Cerebellar nuclear complex (tissue), 1 donor: ENCODE measurements around the gene CNNM2.
"Not testable (repeated sequence)": the region's sequence is repeated elsewhere in the genome, so short reads cannot be mapped to it uniquely, and the experiment has no call there.

Experiments used
- DNase-seq, 2 experiments: peaks; one replicate each; lab custom pipeline; 2025; lab: John Stamatoyannopoulos, UW

Gene CNNM2

GRCh38 chr10:102967123-102967522, 49.0 kb downstream of the CNNM2 start:
- DNase-seq: no peak

DNA sequence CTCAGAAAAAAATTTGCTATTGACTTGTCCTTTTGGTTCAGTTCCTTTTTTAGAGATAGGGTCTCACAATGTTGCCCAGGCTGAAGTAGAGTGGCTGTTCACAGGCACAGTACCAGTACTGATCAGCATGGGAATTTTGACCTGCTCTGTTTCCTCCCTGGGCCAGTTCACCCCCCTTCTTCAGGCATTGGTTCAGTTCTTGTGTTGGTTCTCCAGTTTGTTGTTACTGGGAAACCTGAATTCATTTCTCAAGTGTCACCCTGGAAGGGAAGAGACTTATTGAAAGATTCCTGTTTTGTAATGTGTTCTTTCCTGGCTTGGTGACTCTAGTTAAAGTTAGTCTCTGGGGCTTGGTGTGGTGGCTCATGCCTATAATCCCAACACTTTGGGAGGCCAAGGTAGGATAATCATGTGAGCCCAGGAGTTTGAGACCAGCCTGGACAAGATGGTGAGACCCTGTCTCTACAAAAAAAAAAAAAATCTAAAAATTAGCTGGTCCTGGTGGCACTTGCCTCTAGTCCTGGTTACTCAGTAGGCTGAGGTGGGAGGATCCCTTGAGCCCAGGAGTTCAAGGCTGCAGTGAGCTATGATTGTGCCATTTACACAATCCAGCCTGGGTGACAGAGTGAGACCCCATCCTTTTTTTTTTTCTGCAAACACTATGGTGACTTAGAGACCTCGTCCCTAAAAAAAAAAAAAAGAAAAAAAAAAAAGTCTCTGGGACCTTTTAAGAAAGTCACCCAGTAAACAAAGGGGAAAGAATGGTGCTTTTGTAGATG, 52.7 kb downstream of the CNNM2 start:
- no peak for DNase-seq

GRCh38 chr10:102975483-102976379, 57.6 kb downstream of the CNNM2 start:
- no peak for DNase-seq

- DNase-seq: not testable (repeated sequence)
Measured at GRCh38 chr10:102976380-102976726, 58.3 kb downstream of the CNNM2 start.

DNA sequence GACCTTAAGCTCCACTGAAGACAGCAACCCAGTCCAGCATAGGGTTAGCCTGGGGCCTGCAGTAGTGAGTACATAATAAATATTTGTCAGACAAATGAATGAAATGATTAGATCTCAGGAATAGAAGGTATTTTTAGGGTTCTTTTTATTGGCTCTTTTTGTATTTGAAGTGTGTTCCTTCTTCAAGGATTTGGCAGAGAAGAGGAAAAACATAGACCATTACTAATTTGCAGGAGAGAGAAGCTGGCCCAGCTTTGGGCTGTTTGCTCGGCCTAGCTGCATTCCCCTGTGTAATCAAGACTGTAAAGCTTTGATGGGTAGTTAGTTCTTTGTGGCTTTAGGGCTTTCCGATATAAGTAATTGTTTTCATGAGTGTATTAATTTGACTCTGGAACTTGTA, 64.2 kb downstream of the CNNM2 start:
- no peak for DNase-seq

DNA sequence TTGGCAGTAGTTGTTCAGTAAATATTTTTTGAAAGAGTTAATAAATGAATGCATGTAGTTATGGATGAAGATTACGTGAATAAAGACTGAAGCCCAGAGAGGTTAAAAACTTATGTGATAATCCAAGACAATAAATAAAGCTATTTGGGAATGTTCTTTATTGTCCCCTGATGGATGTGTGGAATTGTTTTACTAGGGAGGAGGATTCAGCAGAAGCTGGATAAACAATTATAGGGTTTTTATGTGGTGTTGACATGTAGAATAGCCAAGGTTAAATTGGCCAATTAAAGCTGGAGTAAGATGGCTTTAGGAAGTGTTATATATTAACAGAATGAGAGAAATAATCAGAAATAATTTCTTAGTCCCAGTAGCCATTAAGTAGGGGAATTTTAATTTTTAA, 66.0 kb downstream of the CNNM2 start:
- DNase-seq: no peak

- DNase-seq: no peak
Measured at GRCh38 chr10:102985811-102986210, 67.7 kb downstream of the CNNM2 start.

DNA sequence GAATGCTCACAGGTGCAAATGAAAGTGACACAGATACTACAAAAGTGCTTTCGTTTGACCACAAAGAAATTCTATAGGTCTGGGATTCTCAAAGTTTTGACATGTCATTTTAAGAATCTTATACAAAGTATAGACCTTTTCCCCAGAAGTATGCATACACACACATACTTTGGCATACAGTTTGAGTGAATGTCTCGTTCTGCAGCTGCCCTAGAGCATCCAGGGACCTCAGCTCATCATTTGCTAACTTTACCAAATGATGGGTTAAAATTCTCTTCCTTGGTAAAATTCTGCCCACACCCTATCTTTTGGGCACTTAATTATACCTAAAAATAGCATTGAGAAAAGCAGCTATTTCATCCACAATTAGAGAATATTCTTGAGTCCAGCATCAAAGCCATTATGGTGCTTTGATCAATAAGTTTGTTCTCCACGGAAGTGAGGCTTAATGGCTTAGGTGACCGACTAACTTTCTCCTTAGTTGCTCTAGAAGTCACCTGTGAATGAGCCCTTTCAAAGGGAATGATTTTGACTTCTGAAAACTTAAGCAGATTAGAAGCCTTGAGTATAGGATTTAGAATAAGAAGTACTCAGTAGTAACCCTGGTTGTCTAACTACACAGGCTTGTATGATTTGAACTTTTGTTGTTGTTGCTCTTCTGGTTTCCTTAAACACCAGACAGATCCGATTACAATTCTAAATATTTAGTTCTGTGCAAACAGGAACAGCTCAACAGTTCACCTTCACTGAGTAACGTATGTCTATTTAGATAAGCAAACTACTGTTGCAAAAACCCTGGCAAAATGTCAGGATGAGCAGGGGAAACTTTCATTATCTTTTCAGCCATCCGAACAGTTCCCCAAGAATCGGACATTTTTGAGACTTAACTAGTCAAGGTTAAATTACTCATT, 70.6 kb downstream of the CNNM2 start:
- no peak for DNase-seq

DNA sequence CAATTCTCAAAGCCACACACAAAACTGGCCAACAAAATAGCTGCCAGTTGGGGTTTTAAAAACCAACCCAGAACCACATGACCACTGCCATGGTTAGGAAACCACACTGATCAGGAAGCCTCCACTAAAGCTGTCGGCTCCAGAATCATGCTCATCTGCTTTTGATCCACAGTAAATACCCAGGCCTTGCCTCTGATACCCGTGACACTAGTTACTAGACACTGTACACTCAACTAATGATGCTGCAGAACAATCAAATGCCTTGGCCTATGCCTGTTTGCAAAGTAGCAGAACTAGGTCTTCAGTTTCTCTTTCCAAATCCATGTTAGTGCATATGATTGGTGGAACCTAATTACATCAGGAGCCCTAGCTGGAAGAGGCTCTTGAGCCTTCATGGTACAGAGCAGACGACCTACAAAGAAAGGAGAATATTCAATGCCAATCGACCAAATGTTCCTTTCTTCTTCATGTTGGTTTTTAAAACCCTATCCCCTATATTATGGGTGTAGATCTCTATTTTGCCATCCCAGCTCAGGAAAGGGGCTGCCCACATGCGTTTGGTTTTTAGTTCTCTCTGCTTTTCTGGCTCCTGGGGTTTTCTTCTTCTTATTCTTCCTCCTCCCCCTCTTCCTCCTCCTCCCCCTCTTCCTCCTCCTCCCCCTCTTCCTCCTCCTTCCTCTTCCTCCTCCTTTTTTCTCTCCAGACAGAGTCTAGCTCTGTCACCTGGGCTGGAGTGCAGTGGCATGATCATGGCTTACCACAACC, 76.6 kb downstream of the CNNM2 start:
- no peak for DNase-seq

DNA sequence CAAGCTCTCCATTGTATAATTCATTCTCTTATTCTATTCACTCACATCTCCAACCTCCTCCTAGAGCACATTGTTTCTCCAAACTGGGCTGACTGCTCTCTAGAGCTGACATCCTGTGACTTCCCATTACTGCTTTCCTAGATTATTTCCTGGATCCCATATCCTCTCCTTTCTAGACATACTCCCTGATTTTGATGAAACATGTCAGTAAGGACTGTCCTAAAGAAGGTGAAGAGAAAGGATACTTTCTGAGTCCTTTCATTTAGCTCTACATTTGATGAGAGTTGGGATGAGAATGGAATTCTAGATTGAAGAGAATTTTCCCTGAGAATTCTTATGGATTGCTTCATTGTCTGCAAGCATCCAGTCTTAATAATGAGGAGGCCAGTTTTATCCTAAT, 78.8 kb downstream of the CNNM2 start:
- DNase-seq: no peak

DNA sequence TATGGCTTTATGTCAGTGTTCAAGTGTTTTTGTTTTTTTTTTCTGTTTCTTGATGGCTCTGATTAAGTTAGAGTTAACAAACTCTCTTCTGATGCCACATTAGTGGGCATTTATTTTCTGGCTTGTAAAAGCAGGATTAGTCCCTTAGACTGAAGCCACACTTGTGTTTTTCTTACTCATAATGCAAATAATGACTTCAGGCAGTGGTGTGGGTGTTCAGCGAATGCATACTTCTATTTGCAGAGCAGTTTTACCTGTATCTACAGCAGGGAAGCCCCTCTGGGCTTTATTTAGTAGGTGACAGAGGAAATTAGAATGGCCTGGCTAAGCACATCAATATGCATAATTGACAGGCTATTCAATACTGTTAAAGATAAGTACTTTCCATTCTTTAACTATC, 79.9 kb downstream of the CNNM2 start:
- DNase-seq: no peak

DNA sequence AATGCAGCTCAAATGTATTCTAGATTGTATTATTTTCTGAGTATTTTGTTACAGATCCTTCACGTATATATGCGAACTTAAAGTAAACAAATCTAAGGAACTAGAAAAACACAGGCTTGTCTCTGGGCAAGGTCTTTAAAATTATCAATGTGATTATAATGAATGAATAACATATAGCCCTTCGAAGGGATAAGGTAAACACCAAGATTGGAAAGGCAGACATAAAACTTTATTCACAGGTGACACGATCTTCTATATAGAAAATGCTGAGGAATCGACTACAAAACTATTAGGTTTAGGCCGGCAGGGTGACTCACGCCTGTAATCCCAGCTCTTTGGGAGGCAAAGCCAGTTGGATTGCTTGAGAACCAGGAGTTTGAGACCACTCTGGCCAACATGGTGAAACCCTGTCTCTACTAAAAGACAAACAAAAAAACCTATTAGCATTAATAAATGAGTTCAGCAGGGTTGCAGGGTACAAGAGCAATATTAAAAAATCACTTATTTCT, 80.4 kb downstream of the CNNM2 start:
- no peak for DNase-seq

- DNase-seq: not testable (repeated sequence)
Measured at GRCh38 chr10:103000050-103000449, 82.0 kb downstream of the CNNM2 start.

DNA sequence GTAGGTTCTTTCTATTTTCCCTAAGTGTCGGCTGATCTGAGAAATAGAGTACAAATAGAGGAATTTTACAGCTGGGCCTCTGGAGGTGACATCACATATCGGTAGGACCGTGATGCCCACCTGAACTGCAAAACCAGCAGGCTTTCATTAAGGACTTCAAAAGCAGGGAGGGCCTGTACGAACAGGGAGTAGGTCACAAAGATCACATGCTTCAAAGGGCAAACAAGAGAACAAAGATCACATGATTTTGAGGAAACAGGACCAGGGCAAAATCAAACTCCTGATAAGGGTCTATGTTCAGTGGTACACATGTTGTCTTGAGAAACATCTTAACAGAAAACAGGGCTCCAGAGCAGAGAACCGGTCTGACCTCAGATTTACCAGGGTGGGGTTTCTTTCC, 88.9 kb downstream of the CNNM2 start:
- no peak for DNase-seq

- DNase-seq: no peak
Measured at GRCh38 chr10:103013416-103013815, 95.3 kb downstream of the CNNM2 start.

DNA sequence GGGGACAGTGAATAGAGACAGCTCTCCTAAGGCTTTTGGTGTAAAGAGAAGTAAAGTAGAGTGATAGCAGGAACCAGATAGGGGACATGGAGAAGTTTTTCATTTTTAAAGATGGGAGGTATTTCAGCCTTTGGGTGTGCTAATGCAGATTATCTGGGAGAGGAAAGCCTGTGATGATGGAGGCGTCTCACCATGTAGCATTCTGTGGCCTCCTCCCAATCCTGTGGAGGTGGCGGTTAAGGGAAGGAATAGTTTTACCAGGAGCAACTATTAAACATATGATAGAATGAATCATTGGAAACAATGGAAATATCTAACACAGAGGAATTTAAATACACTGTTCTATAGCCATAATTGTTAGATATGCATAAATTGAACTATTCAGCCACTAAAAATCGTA, 101.3 kb downstream of the CNNM2 start:
- no peak for DNase-seq

DNA sequence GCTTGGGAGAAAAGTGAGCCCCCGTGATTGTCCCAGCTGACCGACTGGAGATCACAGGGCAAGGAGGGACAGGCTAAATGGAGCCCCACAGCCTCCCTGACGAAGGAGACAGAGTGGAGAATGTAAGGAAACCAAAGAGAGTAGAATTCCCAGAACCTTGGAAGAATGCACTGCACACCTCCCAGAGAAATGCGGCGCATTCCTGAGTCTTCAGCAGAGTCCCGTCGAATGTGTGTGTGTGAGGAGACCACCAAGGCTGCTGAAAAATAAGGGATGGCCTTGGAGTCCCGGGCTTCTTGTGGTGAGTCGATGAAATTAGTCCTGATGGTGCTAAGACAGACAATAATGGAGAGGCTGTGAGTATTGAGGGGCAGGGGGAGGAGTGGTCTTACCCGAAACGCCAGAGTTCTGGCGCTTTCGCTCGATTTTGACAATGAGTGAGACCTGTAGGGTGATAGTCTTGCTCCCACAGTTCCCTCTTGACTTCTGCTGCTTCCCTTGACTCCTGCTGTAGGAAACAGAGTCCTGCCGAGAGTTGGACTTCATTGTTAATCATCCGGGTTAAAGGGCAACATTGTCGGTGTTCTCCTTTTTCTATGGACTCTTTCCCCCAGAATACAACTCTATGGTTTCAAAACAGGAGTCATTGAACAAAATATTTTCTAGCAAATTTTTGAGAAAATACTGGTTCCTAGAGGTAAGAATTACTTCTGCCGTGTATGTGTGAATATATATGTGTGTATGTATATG, 103.2 kb downstream of the CNNM2 start:
- DNase-seq: no peak

DNA sequence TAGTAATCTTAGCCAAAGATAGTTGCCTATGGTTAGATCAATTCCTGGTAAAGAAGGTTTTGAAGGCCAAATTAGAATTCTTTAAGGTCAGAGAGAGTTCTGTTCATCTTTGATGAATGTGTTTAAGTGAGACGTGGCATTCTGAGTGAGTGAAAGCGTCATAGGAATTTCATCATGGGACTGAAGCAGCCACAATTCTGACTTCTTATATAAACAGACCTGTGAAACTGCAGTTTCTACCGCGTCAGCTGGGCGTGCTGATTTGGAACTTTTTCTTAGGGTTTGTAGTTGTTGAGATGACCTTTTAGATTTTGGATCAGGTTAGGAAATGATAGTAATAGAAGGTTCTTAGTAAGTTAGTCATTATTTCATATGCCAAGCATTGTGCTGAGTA, 103.8 kb downstream of the CNNM2 start:
- no peak for DNase-seq

- DNase-seq: no peak
Measured at GRCh38 chr10:103025696-103026095, 107.6 kb downstream of the CNNM2 start.

GRCh38 chr10:103038570-103038969, 120.5 kb downstream of the CNNM2 start:
- DNase-seq: no peak

DNA sequence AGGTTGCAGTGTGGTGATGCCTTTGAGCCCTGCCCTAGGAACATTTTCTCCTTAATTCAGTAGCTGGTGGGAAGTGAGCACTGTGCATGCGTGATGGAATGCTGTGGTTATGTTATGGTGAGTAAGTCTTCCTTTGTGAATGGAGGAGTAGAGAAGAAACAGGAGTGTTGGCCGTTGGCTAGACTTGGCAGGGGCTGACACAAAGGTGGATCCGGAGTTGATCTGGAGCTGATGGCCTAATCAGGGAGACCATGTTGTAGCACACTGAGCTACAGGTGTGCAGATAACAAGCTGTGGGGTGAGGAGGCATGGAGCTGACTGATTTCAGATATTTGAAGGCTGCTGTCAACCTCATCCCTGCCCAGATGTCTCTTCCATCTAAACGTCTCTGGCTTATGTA, 122.3 kb downstream of the CNNM2 start:
- no peak for DNase-seq
